HCT116 (cell line): Measurements from ENCODE around the gene RPL29. TPM values are rescaled to one million over a fixed set of nuclear protein-coding genes. Genes with fewer than 3 reads are reported as not detected.

Source experiments
- ATAC-seq: fragments of 200-7000 bp; cut with Tn5 transposase; 2 replicates; pipeline ENCODE4 v1.9.1; 2020; ENCODE audit warnings: mild to moderate bottlenecking, moderate library complexity
- BruUV-seq: library from RNA; stranded (reverse); fragments of 400-500 nt; replicated peaks from 2 replicates; lab custom pipeline; 2021; lab: Mats Ljungman, UMichigan
- CTCF ChIA-PET: fragments of 300-600 bp; sonication (Branson Sonifier 250); formaldehyde crosslinking; loops from one replicate; lab custom pipeline; 2021; ENCODE audit warnings: antibody characterized with exemption; lab: Charles Lee
- POLR2A ChIA-PET: fragments of 300-600, 350-600 bp; sonication (Branson Sonifier 250); formaldehyde crosslinking; loops from one replicate; lab custom pipeline; 2021; ENCODE audit warnings: antibody characterized with exemption; lab: Charles Lee
- RAD21 ChIA-PET, 2 experiments: fragments of 300-600 bp; sonication (Branson Sonifier 250); formaldehyde crosslinking; loops; one replicate each; lab custom pipeline; 2023; ENCODE audit warnings: low total read pairs in 2 of 2; ENCODE audit not compliant: uncharacterized antibody in 2 of 2, unreplicated experiment in 2 of 2, low non-redundant PET in 1 of 2; lab: Charles Lee
- DNase-seq: peaks from one replicate; pipeline ENCODE4 v3.0.0-alpha.2; 2010; ENCODE audit warnings: low read depth, low spot score
- H2AFZ ChIP-seq: fragments of 200-600 bp; shearing (Covaris generic), sonication (generic); 2 replicates; pipeline ENCODE4 v1.6.1; 2017; ENCODE audit warnings: low read depth, mixed run types, mixed read lengths, antibody characterized with exemption, low read length; ENCODE audit not compliant: poor library complexity, severe bottlenecking
- H3K27ac ChIP-seq: 2 replicates; pipeline ENCODE4 v1.5.1; 2012; ENCODE audit warnings: low read depth, low read length
- H3K27me3 ChIP-seq: fragments of 200-600 bp; sonication (generic); 2 replicates; pipeline ENCODE4 v1.6.1; 2016; ENCODE audit warnings: mixed run types, low read length, mixed read lengths; ENCODE audit not compliant: insufficient read depth
- H3K36me3 ChIP-seq, 2 experiments: fragments of 200-500 bp in 1 of 2; fragments of 200-600 bp in 1 of 2; sonication (Bioruptor generic) in 1 of 2; sonication (generic) in 1 of 2; 2 replicates each; pipeline versions ENCODE4 v1.5.1 to v1.6.1; 2014 to 2016; ENCODE audit warnings: low read length in 2 of 2, inconsistent platforms in 1 of 2, mixed read lengths in 1 of 2, mixed run types in 1 of 2; ENCODE audit not compliant: insufficient read depth in 2 of 2, control insufficient read depth in 1 of 2
- H3K4me1 ChIP-seq, 2 experiments: fragments of 200-600 bp in 1 of 2; sonication (generic) in 1 of 2; 2 replicates each; pipeline versions ENCODE4 v1.5.1 to v1.6.1; 2012 to 2017; ENCODE audit warnings: low read length in 2 of 2, inconsistent platforms in 1 of 2, mild to moderate bottlenecking in 1 of 2, mixed read lengths in 1 of 2, mixed run types in 1 of 2, moderate library complexity in 1 of 2; ENCODE audit not compliant: insufficient read depth in 2 of 2, control insufficient read depth in 1 of 2
- H3K4me2 ChIP-seq: fragments of 200-600 bp; sonication (generic); 2 replicates; pipeline ENCODE4 v1.6.1; 2017; ENCODE audit warnings: mixed run types, low read length, mixed read lengths
- H3K4me3 ChIP-seq, 2 experiments: fragments of 200-600 bp in 1 of 2; sonication (generic) in 1 of 2; replicated peaks in 1 of 2; 2 replicates each; pipeline ENCODE4 v1.5.1; 2011 to 2016; ENCODE audit warnings: low read length in 2 of 2, control low read depth in 1 of 2, low read depth in 1 of 2, mild to moderate bottlenecking in 1 of 2, mixed read lengths in 1 of 2, mixed run types in 1 of 2
- H3K79me2 ChIP-seq: fragments of 200-600 bp; sonication (generic); 2 replicates; pipeline ENCODE4 v1.6.1; 2017; ENCODE audit warnings: mild to moderate bottlenecking, mixed run types, low read length, moderate library complexity, mixed read lengths; ENCODE audit not compliant: insufficient read depth
- H3K9ac ChIP-seq: fragments of 200-600 bp; sonication (generic); 2 replicates; pipeline ENCODE4 v1.6.1; 2016; ENCODE audit warnings: low read length, mixed read lengths
- H3K9me2 ChIP-seq: fragments of 200-600 bp; sonication (generic), shearing (Covaris generic); 2 replicates; pipeline ENCODE4 v1.6.1; 2017; ENCODE audit warnings: mixed run types, mild to moderate bottlenecking, moderate library complexity; ENCODE audit not compliant: insufficient read depth
- H3K9me3 ChIP-seq, 2 experiments: fragments of 200-500 bp in 1 of 2; fragments of 200-600 bp in 1 of 2; sonication (Bioruptor generic) in 1 of 2; sonication (generic) in 1 of 2; 2 replicates each; pipeline ENCODE4 v1.6.1; 2014 to 2017; ENCODE audit warnings: low read length in 2 of 2, mixed read lengths in 2 of 2, inconsistent platforms in 1 of 2, low read depth in 1 of 2, mild to moderate bottlenecking in 1 of 2, mixed run types in 1 of 2, moderate library complexity in 1 of 2; ENCODE audit not compliant: control insufficient read depth in 1 of 2, insufficient read depth in 1 of 2
- H4K20me1 ChIP-seq: fragments of 200-600 bp; sonication (generic), shearing (Covaris generic); 2 replicates; pipeline ENCODE4 v1.6.1; 2017; ENCODE audit warnings: mixed run types, mild to moderate bottlenecking, moderate library complexity; ENCODE audit not compliant: insufficient read depth
- ELF1 ChIP-seq: IDR thresholded peaks from 2 replicates; pipeline ENCODE4 v1.6.1; 2012; ENCODE audit warnings: low read depth, borderline replicate concordance
- EZH2 ChIP-seq: fragments of 200-600 bp; sonication (generic); IDR thresholded peaks from 2 replicates; pipeline ENCODE4 v1.6.1; 2017; ENCODE audit warnings: antibody characterized with exemption, mixed run types
- JUND ChIP-seq: IDR thresholded peaks from 2 replicates; pipeline ENCODE4 v1.6.1; 2012
- POLR2A ChIP-seq: IDR thresholded peaks from 2 replicates; pipeline ENCODE4 v1.7.0; 2011; ENCODE audit warnings: borderline replicate concordance; ENCODE audit not compliant: insufficient read depth, insufficient read length; ENCODE audit errors: extremely low read depth
- RAD21 ChIP-seq: IDR thresholded peaks from 2 replicates; pipeline ENCODE4 v1.6.1; 2012; ENCODE audit warnings: low read depth, mild to moderate bottlenecking
- SP1 ChIP-seq: IDR thresholded peaks from 2 replicates; pipeline ENCODE4 v1.6.1; 2012; ENCODE audit warnings: low read depth
- TCF7L2 ChIP-seq: IDR thresholded peaks from 2 replicates; pipeline ENCODE4 v1.7.0; 2011; ENCODE audit warnings: borderline replicate concordance, inconsistent platforms; ENCODE audit not compliant: insufficient read depth, insufficient read length; ENCODE audit errors: extremely low read depth
- ZBTB33 ChIP-seq: IDR thresholded peaks from 2 replicates; pipeline ENCODE4 v1.6.1; 2011; ENCODE audit warnings: mild to moderate bottlenecking, low read length, moderate library complexity; ENCODE audit not compliant: insufficient replicate concordance; ENCODE audit errors: extremely low read depth
- intact Hi-C: fragments of 100-400 bp; cut with micrococcal nuclease; formaldehyde crosslinking; loops from 2 replicates; pipeline ENCODE4 v1.10.0; 2022
- total RNA-seq: library from RNA; stranded (reverse); gene quantifications from one replicate; pipeline ENCODE4 v1.2.1, GENCODE V29; 2021; ENCODE audit not compliant: unreplicated experiment
- TF ChIP-seq, protein P1 (sequence below): IDR thresholded peaks from 2 replicates; pipeline ENCODE4 v1.6.1; 2012; ENCODE audit warnings: low read depth

The RPL29 gene
- total RNA-seq, 1 experiment from 2014 or later, result 1,880 TPM

- H3K27ac ChIP-seq, result no peak overlapping the region
- no peak overlapping the region for H3K9ac ChIP-seq
- H3K4me2 ChIP-seq, result no peak overlapping the region
- H2AFZ ChIP-seq, result no peak overlapping the region
- ChIA-PET POLR2A (interaction anchor here (1.3 kb wide), 1 partner anchor 16 kb away, joined by 8 read pairs; the partner anchor contains the start of gene ACY1), RAD21 (no interaction called here), CTCF (interaction anchor here (1.6 kb wide), 1 partner anchor 39 kb away, joined by 3 read pairs; no protein-coding TSS in a partner anchor)
- H4K20me1 ChIP-seq, result no peaks in the 10 kb centered on the region
- no peaks in the 10 kb centered on the region for H3K27me3 ChIP-seq
- BruUV-seq, result no TSS peak
- H3K9me2 ChIP-seq, result no peaks in the 10 kb centered on the region
- H3K36me3 ChIP-seq, result peaks cover 12 to 16% of the 10 kb centered on the region in 2 experiments
- H3K79me2 ChIP-seq, result peaks cover 20% of the 10 kb centered on the region
- intact Hi-C loops, result no loop called here
- H3K9me3 ChIP-seq, result no peaks in the 10 kb centered on the region
- DNase-seq, result no peak
- no peak for ATAC-seq
- H3K4me1 ChIP-seq, result peaks cover 13 to 38% of the 10 kb centered on the region in 2 experiments
- TF ChIP-seq EZH2, result no peak
- TF ChIP-seq ELF1, result no peak
- TF ChIP-seq, protein P1, sequence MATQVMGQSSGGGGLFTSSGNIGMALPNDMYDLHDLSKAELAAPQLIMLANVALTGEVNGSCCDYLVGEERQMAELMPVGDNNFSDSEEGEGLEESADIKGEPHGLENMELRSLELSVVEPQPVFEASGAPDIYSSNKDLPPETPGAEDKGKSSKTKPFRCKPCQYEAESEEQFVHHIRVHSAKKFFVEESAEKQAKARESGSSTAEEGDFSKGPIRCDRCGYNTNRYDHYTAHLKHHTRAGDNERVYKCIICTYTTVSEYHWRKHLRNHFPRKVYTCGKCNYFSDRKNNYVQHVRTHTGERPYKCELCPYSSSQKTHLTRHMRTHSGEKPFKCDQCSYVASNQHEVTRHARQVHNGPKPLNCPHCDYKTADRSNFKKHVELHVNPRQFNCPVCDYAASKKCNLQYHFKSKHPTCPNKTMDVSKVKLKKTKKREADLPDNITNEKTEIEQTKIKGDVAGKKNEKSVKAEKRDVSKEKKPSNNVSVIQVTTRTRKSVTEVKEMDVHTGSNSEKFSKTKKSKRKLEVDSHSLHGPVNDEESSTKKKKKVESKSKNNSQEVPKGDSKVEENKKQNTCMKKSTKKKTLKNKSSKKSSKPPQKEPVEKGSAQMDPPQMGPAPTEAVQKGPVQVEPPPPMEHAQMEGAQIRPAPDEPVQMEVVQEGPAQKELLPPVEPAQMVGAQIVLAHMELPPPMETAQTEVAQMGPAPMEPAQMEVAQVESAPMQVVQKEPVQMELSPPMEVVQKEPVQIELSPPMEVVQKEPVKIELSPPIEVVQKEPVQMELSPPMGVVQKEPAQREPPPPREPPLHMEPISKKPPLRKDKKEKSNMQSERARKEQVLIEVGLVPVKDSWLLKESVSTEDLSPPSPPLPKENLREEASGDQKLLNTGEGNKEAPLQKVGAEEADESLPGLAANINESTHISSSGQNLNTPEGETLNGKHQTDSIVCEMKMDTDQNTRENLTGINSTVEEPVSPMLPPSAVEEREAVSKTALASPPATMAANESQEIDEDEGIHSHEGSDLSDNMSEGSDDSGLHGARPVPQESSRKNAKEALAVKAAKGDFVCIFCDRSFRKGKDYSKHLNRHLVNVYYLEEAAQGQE, result no peak
- no peak for TF ChIP-seq RAD21
- no peak for TF ChIP-seq POLR2A
- TF ChIP-seq SP1, result no peak
- no peak for TF ChIP-seq JUND
- TF ChIP-seq TCF7L2, result no peak
- no peak for TF ChIP-seq ZBTB33
- no peak overlapping the region for H3K4me3 ChIP-seq
These were observed 3.1 kb upstream of the RPL29 start for GRCh38 chr3:51998774-51999173.
